Raji (cell line): ENCODE results near the gene TRIM38.

Experiments
- POLR2A ChIP-seq: IDR thresholded peaks from 2 replicates; pipeline ENCODE4 v1.6.1; 2011; ENCODE audit warnings: low read depth, low read length, control low read depth; ENCODE audit not compliant: insufficient read depth

The TRIM38 gene

GRCh38 chr6:26025894-26026832, 63.6 kb downstream of the TRIM38 start:
- no peak for TF ChIP-seq POLR2A

GRCh38 chr6:26026833-26027490, 64.4 kb downstream of the TRIM38 start:
- peak; percentile 100 for TF ChIP-seq POLR2A

GRCh38 chr6:26027491-26028211, 65.0 kb downstream of the TRIM38 start:
- TF ChIP-seq POLR2A: no peak

GRCh38 chr6:26028212-26028745, 65.7 kb downstream of the TRIM38 start:
- TF ChIP-seq POLR2A: no peak

GRCh38 chr6:26028746-26029569, 66.4 kb downstream of the TRIM38 start:
- no peak for TF ChIP-seq POLR2A

- no peak for TF ChIP-seq POLR2A
These were observed 66.9 kb downstream of the TRIM38 start for GRCh38 chr6:26029570-26029856.

- TF ChIP-seq POLR2A: no peak
These were observed 67.5 kb downstream of the TRIM38 start for GRCh38 chr6:26029857-26030653.

GRCh38 chr6:26030716-26031115, 68.1 kb downstream of the TRIM38 start:
- TF ChIP-seq POLR2A: no peak

- TF ChIP-seq POLR2A: no peak
These were observed 68.6 kb downstream of the TRIM38 start for GRCh38 chr6:26031151-26031594.

- peak; percentile 99 for TF ChIP-seq POLR2A
These were observed 69.2 kb downstream of the TRIM38 start for GRCh38 chr6:26031595-26032339.

GRCh38 chr6:26032340-26033084, 69.9 kb downstream of the TRIM38 start:
- TF ChIP-seq POLR2A: no peak
